Uterus (tissue), 4 donors: ENCODE results near the gene ASB1. TPM values are rescaled to one million over a fixed set of nuclear protein-coding genes. Genes with fewer than 3 reads are reported as not detected.

Experiments
- DNase-seq, 2 donors: peaks; one replicate each; pipeline ENCODE4 v3.0.0-alpha.2; 2019 to 2020
- H3K27ac ChIP-seq, 2 donors: fragments of 200-600 bp; sonication (generic); 1 replicate in 1 of 2; 2 replicates in 1 of 2; pipeline ENCODE4 v1.5.1; 2016 to 2018
- H3K27me3 ChIP-seq, 2 donors: fragments of 200-600 bp; sonication (generic); one replicate each; pipeline ENCODE4 v1.5.1; 2018 to 2019; ENCODE audit warnings: control low read depth in 1 of 2
- H3K36me3 ChIP-seq, 2 donors: fragments of 200-600 bp; sonication (generic); one replicate each; pipeline ENCODE4 v1.5.1; 2019; ENCODE audit warnings: control low read depth in 1 of 2
- H3K4me1 ChIP-seq, 2 donors: fragments of 200-600 bp; sonication (generic); one replicate each; pipeline ENCODE4 v1.5.1; 2018 to 2019; ENCODE audit warnings: control low read depth in 1 of 2
- H3K4me3 ChIP-seq, 2 donors: fragments of 200-600 bp; sonication (generic); 1 replicate in 1 of 2; 2 replicates in 1 of 2; pipeline ENCODE4 v1.5.1; 2018 to 2019; ENCODE audit warnings: mild to moderate bottlenecking in 1 of 2
- H3K9me3 ChIP-seq, 2 donors: fragments of 200-600 bp; sonication (generic); one replicate each; pipeline ENCODE4 v1.5.1; 2019; ENCODE audit warnings: control low read depth in 1 of 2
- POLR2A ChIP-seq, 2 donors: fragments of 450-650 bp; IDR thresholded peaks; one replicate each; pipeline ENCODE4 v1.6.1; 2016; ENCODE audit warnings: antibody characterized with exemption in 2 of 2, mild to moderate bottlenecking in 1 of 2, moderate library complexity in 1 of 2
- intact Hi-C: fragments of 100-400 bp; cut with DNase I; formaldehyde crosslinking; loops from one replicate; pipeline ENCODE4 v1.15.1; 2023; ENCODE audit warnings: low total_unique reads
- total RNA-seq, 4 donors: library from RNA; depleted of rRNA in 3 of 4; stranded (reverse); fragments of >200 nt in 3 of 4; gene quantifications; one replicate each; pipeline versions ENCODE4 v1.1.0 to v1.2.4, GENCODE V29; 2014 to 2023
- TF ChIP-seq, protein P1 (sequence below), 4 experiments: fragments of 200-600 bp in 2 of 4; fragments of 450-650 bp in 2 of 4; sonication (generic) in 2 of 4; IDR thresholded peaks; one replicate each; pipeline ENCODE4 v1.5.1; 2016 to 2019; ENCODE audit warnings: antibody characterized with exemption in 4 of 4, mild to moderate bottlenecking in 2 of 4, moderate library complexity in 1 of 4
- donor health status: DM: yes; HTN: yes; CAD: no.

Gene ASB1
- total RNA-seq, 4 donors from 2014 or later, result 4.9 to 40.5 (median 18.6) TPM

DNA sequence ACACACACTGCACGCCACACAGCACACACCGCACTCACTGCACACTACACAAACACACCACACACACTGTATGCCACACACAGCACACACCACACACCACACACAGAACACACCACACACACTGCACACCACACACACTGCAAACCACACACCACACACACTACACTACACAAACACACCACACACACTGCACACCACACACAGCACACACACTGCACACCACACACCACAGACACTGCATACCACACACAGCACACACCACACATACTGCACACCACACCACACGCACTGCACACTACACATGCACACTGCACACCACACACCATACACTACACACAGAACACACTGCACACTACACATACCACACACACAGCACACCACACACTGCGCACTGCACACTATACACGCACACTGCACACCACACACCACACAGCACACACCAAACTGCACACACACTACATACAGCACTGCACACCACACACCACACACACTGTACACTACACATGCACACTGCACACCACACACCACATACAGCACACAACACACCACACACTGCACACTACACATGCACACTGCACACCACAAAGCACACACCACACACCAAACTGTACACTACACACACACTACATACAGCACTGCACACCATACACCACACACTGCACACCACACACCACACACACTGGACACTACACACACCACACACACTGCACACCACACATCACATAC, 59.6 kb downstream of the ASB1 start:
- no peak for DNase-seq
- Histone ChIP-seq H3K27me3 (no peaks in the 10 kb centered on the region), H3K36me3 (no peaks in the 10 kb centered on the region), H3K4me3 (no peak overlapping the region), H3K4me1 (no peaks in the 10 kb centered on the region), H3K27ac (no peak overlapping the region), H3K9me3 (no peaks in the 10 kb centered on the region)
- intact Hi-C loops, result no loop called here
- TF ChIP-seq, protein P1, sequence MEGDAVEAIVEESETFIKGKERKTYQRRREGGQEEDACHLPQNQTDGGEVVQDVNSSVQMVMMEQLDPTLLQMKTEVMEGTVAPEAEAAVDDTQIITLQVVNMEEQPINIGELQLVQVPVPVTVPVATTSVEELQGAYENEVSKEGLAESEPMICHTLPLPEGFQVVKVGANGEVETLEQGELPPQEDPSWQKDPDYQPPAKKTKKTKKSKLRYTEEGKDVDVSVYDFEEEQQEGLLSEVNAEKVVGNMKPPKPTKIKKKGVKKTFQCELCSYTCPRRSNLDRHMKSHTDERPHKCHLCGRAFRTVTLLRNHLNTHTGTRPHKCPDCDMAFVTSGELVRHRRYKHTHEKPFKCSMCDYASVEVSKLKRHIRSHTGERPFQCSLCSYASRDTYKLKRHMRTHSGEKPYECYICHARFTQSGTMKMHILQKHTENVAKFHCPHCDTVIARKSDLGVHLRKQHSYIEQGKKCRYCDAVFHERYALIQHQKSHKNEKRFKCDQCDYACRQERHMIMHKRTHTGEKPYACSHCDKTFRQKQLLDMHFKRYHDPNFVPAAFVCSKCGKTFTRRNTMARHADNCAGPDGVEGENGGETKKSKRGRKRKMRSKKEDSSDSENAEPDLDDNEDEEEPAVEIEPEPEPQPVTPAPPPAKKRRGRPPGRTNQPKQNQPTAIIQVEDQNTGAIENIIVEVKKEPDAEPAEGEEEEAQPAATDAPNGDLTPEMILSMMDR (IDR thresholded peaks at IDR 0.05), result no peak
- TF ChIP-seq POLR2A (IDR thresholded peaks at IDR 0.05), result no peak

DNA sequence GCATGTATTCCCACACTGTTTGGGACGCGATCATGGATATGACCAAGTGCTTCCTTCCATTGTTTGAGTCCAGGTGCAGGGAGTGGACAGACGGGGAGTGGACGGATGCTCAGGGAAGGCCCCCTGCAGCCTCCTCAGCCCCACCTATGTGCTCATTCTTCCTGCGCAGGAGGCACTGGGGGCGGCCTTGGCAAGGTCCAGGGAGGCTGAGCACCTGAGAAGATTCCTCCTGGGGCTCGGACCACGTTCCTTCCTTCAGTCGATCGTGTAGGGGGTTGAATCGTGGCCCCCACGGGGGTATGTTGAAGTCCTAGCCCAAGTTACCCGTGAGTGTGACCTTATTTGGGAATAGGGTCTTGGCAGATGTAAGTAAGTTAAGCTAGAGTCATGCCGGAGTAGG, 60.4 kb downstream of the ASB1 start:
- no peaks in the 10 kb centered on the region for H3K36me3 ChIP-seq
- intact Hi-C loops, result no loop called here
- DNase-seq, result no peak

DNA sequence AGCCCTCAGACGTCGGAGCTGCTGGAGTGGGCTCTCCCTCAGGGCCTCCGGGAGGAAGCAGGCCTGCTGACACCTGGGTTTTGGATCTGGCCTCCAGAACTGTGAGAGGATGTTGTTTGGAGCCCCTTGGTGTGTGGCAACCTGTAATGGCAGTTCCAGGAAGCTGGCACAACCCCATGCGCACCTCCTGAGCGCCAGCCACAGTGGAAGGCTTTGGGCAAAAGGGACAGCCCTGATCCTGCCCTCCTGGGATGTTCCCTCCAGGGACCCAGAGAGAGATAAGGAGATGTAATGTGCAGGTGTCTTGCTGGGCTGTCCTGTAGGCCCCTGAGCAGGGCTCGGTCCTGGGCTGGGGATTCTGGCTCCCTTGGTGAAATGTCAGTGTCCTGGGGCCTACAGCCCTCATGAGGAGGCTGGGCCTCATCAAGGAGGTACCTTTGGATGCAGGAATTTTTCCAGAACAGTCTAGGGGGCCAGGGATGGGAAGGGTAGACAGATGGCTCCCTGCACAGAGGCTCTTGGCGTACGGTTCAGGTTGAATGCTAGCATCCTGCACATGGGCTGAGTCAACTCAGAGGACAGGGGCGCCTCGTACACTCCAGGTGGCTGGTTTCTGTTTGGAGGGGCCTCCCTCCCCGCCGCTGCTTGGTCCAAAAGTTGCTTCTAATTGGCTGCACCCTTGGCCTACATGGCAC, 61.1 kb downstream of the ASB1 start:
- Histone ChIP-seq H3K27me3 (no peaks in the 10 kb centered on the region), H3K27ac (no peak overlapping the region), H3K4me3 (no peak overlapping the region), H3K4me1 (no peaks in the 10 kb centered on the region), H3K9me3 (no peaks in the 10 kb centered on the region), H3K36me3 (no peaks in the 10 kb centered on the region)
- intact Hi-C loops, result no loop called here
- DNase-seq, result no peak
- TF ChIP-seq POLR2A (IDR thresholded peaks at IDR 0.05), result no peak
- TF ChIP-seq, protein P1 (IDR thresholded peaks at IDR 0.05), result no peak

More for the DNA sequence above, 60.4 kb downstream of the ASB1 start:
- Histone ChIP-seq H3K4me3 (no peak overlapping the region), H3K9me3 (no peaks in the 10 kb centered on the region), H3K4me1 (no peaks in the 10 kb centered on the region), H3K27ac (no peak overlapping the region), H3K27me3 (no peaks in the 10 kb centered on the region)
- TF ChIP-seq, protein P1 (IDR thresholded peaks at IDR 0.05), result no peak

DNA sequence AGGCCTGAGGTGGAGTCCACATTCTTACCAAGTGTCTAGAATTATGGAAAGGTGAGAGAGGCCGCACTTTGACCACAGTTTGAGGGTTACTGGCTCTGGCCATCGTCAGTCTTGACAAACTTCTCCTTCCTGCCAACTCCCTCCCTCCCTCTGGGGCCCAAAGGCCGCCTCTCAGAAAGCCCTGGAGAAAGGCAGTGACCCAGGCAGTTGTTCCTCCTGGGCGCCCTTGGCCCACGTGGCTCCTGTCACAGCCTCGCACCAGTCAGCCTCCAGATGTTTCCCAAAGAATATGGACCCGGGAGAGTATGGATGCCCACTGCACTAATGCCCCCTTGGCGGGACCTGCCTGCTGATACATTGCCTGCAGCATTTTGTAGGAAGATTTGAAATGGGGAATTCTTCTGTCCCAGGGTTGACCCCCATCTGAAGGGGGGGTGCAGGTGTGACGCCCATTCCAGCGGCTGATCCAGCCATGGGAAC, 61.7 kb downstream of the ASB1 start:
- TF ChIP-seq, protein P1 (IDR thresholded peaks at IDR 0.05), result no peak
- no peak for TF ChIP-seq POLR2A (IDR thresholded peaks at IDR 0.05)
- Histone ChIP-seq H3K27ac (no peak overlapping the region), H3K4me3 (no peak overlapping the region), H3K9me3 (no peaks in the 10 kb centered on the region), H3K27me3 (no peaks in the 10 kb centered on the region), H3K4me1 (no peaks in the 10 kb centered on the region), H3K36me3 (no peaks in the 10 kb centered on the region)
- intact Hi-C loops, result no loop called here
- no peak for DNase-seq

DNA sequence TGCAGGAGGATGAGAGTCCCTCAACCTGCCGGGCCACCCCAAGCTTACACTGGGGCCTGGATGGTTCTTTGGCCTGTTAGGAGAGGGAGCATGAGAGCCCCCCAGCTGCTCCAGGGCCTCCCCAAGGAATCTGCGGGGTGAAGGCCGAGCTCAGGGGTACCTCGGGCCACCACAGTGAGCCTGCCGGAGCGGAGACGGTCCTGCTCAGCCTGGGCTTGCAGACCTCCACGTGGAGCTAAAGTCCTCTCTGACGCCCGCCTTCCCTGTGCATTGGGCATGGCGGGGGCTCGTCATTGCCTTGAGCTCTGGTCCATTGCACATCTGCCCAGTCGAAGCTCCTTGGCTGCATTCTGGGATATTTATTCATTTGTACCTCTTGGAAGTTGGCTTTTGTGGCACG, 62.7 kb downstream of the ASB1 start:
- TF ChIP-seq, protein P1 (IDR thresholded peaks at IDR 0.05), result no peak
- no peak for TF ChIP-seq POLR2A (IDR thresholded peaks at IDR 0.05)
- Histone ChIP-seq H3K27ac (no peak overlapping the region), H3K9me3 (no peaks in the 10 kb centered on the region), H3K36me3 (no peaks in the 10 kb centered on the region), H3K4me3 (no peak overlapping the region), H3K4me1 (no peaks in the 10 kb centered on the region), H3K27me3 (no peaks in the 10 kb centered on the region)
- intact Hi-C loops, result no loop called here
- DNase-seq, result no peak
